IMR-90 (cell line): Measurements from ENCODE around the gene FAM199X. TPM values are rescaled to one million over a fixed set of nuclear protein-coding genes. Genes with fewer than 3 reads are reported as not detected.

Source experiments
- ATAC-seq: fragments of 200-7000 bp; cut with Tn5 transposase; 2 replicates; pipeline ENCODE4 v1.9.1; 2020; ENCODE audit warnings: low read depth, mild to moderate bottlenecking, moderate library complexity
- BruUV-seq: library from RNA; stranded (reverse); fragments of 400-500 nt; replicated peaks from 2 replicates; lab custom pipeline; 2021; lab: Mats Ljungman, UMichigan
- CTCF ChIA-PET: fragments of 300-600 bp; formaldehyde crosslinking; extraction: SDS; loops from one replicate; lab custom pipeline; 2021; ENCODE audit warnings: antibody characterized with exemption; lab: Yijun Ruan, JAX
- POLR2A ChIA-PET: fragments of 300-600 bp; sonication (Branson Sonifier 250); formaldehyde crosslinking; loops from one replicate; lab custom pipeline; 2022; ENCODE audit warnings: antibody characterized with exemption; ENCODE audit not compliant: unreplicated experiment; lab: Charles Lee
- DNase-seq: peaks from one replicate; pipeline ENCODE4 v3.0.0; 2013
- H2AFZ ChIP-seq: replicated peaks from 2 replicates; pipeline ENCODE3; 2013; ENCODE audit warnings: low read length, mild to moderate bottlenecking; ENCODE audit not compliant: poor library complexity
- H2AK5ac ChIP-seq: 2 replicates; pipeline ENCODE4 v1.6.1; 2013; ENCODE audit warnings: low read depth, low read length, inconsistent platforms
- H2AK9ac ChIP-seq: replicated peaks from 2 replicates; pipeline ENCODE3; 2013; ENCODE audit warnings: mild to moderate bottlenecking, low read depth, low read length, moderate library complexity; ENCODE audit not compliant: poor library complexity
- H2BK120ac ChIP-seq: 2 replicates; pipeline ENCODE4 v1.6.1; 2013; ENCODE audit warnings: low read depth, low read length, inconsistent platforms
- H2BK15ac ChIP-seq: 3 replicates; pipeline ENCODE4 v1.6.1; 2013; ENCODE audit warnings: low read depth, low read length, inconsistent platforms
- H2BK20ac ChIP-seq: 2 replicates; pipeline ENCODE4 v1.6.1; 2013; ENCODE audit warnings: low read depth, mild to moderate bottlenecking, inconsistent platforms, low read length, moderate library complexity
- H2BK5ac ChIP-seq: 2 replicates; pipeline ENCODE4 v1.6.1; 2013; ENCODE audit warnings: mild to moderate bottlenecking, low read depth, low read length, inconsistent platforms; ENCODE audit not compliant: poor library complexity, severe bottlenecking
- H3K14ac ChIP-seq: replicated peaks from 2 replicates; pipeline ENCODE4 v1.6.1; 2013; ENCODE audit warnings: low read depth, low read length, inconsistent platforms
- H3K18ac ChIP-seq: 2 replicates; pipeline ENCODE4 v1.6.1; 2013; ENCODE audit warnings: low read depth, low read length, control low read depth
- H3K23ac ChIP-seq: 2 replicates; pipeline ENCODE4 v1.6.1; 2013; ENCODE audit warnings: low read depth, low read length, inconsistent platforms
- H3K27ac ChIP-seq: 2 replicates; pipeline ENCODE4 v1.5.1; 2013; ENCODE audit warnings: mild to moderate bottlenecking, control low read depth, low read length; ENCODE audit not compliant: insufficient read depth
- H3K27me3 ChIP-seq: 2 replicates; pipeline ENCODE4 v1.6.1; 2013; ENCODE audit warnings: low read length; ENCODE audit not compliant: control insufficient read depth, insufficient read depth
- H3K36me3 ChIP-seq: 2 replicates; pipeline ENCODE4 v1.6.1; 2013; ENCODE audit warnings: low read length, mixed read lengths; ENCODE audit not compliant: control insufficient read depth, insufficient read depth
- H3K4ac ChIP-seq: 2 replicates; pipeline ENCODE4 v1.6.1; 2013; ENCODE audit warnings: low read depth, low read length, inconsistent platforms
- H3K4me1 ChIP-seq: 2 replicates; pipeline ENCODE4 v1.6.1; 2013; ENCODE audit warnings: low read length, mixed read lengths; ENCODE audit not compliant: control insufficient read depth, insufficient read depth
- H3K4me2 ChIP-seq: 2 replicates; pipeline ENCODE4 v1.6.1; 2013; ENCODE audit warnings: low read depth, mild to moderate bottlenecking, control low read depth, low read length, moderate library complexity
- H3K4me3 ChIP-seq: 2 replicates; pipeline ENCODE4 v1.5.1; 2013; ENCODE audit warnings: low read depth, mild to moderate bottlenecking, control low read depth, low read length, moderate library complexity; ENCODE audit not compliant: insufficient read depth
- H3K56ac ChIP-seq: 2 replicates; pipeline ENCODE4 v1.6.1; 2013; ENCODE audit warnings: low read length, inconsistent platforms; ENCODE audit not compliant: insufficient read depth; ENCODE audit errors: extremely low read depth
- H3K79me1 ChIP-seq, 2 experiments: 2 replicates each; pipeline ENCODE4 v1.6.1; 2013; ENCODE audit warnings: low read length in 2 of 2, inconsistent platforms in 1 of 2, low read depth in 1 of 2
- H3K9ac ChIP-seq: 2 replicates; pipeline ENCODE4 v1.6.1; 2013; ENCODE audit warnings: low read depth, low read length, control low read depth
- H3K9me1 ChIP-seq: 2 replicates; pipeline ENCODE4 v1.6.1; 2013; ENCODE audit warnings: low read length, inconsistent platforms; ENCODE audit not compliant: insufficient read depth
- H3K9me3 ChIP-seq: 2 replicates; pipeline ENCODE4 v1.6.1; 2013; ENCODE audit warnings: low read length; ENCODE audit not compliant: control insufficient read depth, insufficient read depth
- H4K20me1 ChIP-seq: 2 replicates; pipeline ENCODE4 v1.6.1; 2013; ENCODE audit warnings: low read length, inconsistent platforms; ENCODE audit not compliant: insufficient read depth
- H4K5ac ChIP-seq: 2 replicates; pipeline ENCODE4 v1.6.1; 2013; ENCODE audit warnings: mild to moderate bottlenecking, low read depth, low read length, control low read depth
- H4K8ac ChIP-seq, 2 experiments: 2 replicates each; pipeline ENCODE4 v1.6.1; 2013; ENCODE audit warnings: low read depth in 2 of 2, low read length in 2 of 2, control low read depth in 1 of 2, inconsistent platforms in 1 of 2
- H4K91ac ChIP-seq: 2 replicates; pipeline ENCODE4 v1.6.1; 2013; ENCODE audit warnings: low read depth, low read length, inconsistent platforms; ENCODE audit not compliant: insufficient read depth
- ELK1 ChIP-seq: fragments of 150-350 bp; IDR thresholded peaks from 2 replicates; pipeline ENCODE4 v1.6.1; 2016; ENCODE audit warnings: low read depth, mild to moderate bottlenecking, low read length, moderate library complexity, borderline replicate concordance
- WGBS, 2 experiments: methylation state at CpG; one replicate each; pipeline versions ENCODE4 v1.1.5 to v1.1.7; 2013; ENCODE audit warnings: missing lambda C conversion rate in 2 of 2; ENCODE audit not compliant: insufficient read length in 1 of 2; ENCODE audit errors: extremely low coverage in 2 of 2; 5-methylcytosine and 5-hydroxymethylcytosine counted together
- dilution Hi-C: fragments of 300-500 bp; cut with HindIII; formaldehyde crosslinking; loops from one replicate; pipeline ENCODE4 v1.14.3; 2018; ENCODE audit warnings: low sequenced_read_pairs; ENCODE audit not compliant: unreplicated experiment
- in situ Hi-C: fragments of 300-500 bp; cut with MboI; formaldehyde crosslinking; loops from 3 replicates; pipeline ENCODE4 v1.14.3; 2019; ENCODE audit warnings: low sequenced_read_pairs, inconsistent platforms, mixed read lengths
- intact Hi-C: fragments of 100-400 bp; cut with micrococcal nuclease; formaldehyde crosslinking; loops from 2 replicates; pipeline ENCODE4 v1.10.0; 2022
- polyA plus RNA-seq, 3 experiments: library from polyadenylated mRNA; depleted of rRNA; stranded (reverse); fragments of >200 nt; gene quantifications; 2 replicates each; pipeline ENCODE4 v1.2.3, GENCODE V29; 2012; ENCODE audit warnings: low replicate concordance in 1 of 3
- total RNA-seq: library from RNA; depleted of rRNA; stranded (reverse); fragments of >200 nt; gene quantifications from 2 replicates; pipeline ENCODE4 v1.2.3, GENCODE V29; 2012

Gene FAM199X
- total and polyA plus RNA-seq, 2 of the 4 experiments (the other 2 are of a cell fraction), result 4.0 to 13.8 TPM

DNA sequence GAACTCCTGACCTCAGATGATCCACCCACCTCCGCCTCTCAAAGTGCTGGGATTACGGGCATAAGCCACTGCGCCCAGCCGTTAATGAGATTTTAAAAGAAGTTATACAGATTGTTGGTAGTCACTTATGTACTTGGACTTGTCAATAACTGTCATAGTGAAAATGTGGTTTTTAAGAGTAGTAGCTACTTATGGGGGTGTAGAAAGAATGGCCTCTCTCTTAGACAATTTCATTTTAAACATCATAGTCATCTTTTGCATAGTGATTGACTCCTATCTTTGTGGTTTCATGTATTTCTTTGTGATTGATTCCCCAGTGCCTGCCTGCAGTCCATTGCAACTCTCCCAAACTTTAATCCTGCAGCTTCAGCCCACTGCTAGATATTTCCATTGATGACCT is 17.4 kb downstream of the FAM199X start:
- no peak for TF ChIP-seq ELK1
- 83% methylated on average over 2 of the region's 4 CpGs; no CpG with 5 or more reads in 1 of the 2 experiments for WGBS, 2 experiments
- Histone ChIP-seq H3K14ac (no peak overlapping the region), H2BK120ac (no peak overlapping the region), H3K9ac (no peak overlapping the region), H3K4me3 (no peak overlapping the region), H3K4ac (no peak overlapping the region), H3K79me1 (no peaks in the 10 kb centered on the region), H3K4me2 (no peak overlapping the region), H3K36me3 (peaks cover 10% of the 10 kb centered on the region), H4K91ac (no peak overlapping the region), H3K9me3 (no peaks in the 10 kb centered on the region; the same call in 1 of the 2 replicates), H3K27ac (no peak overlapping the region), H3K27me3 (no peaks in the 10 kb centered on the region; the same call in 1 of the 2 replicates), H4K5ac (no peak overlapping the region), H2AFZ (no peak overlapping the region), H2BK5ac (no peak overlapping the region), H2AK9ac (no peak overlapping the region), H2BK15ac (no peak overlapping the region), H2BK20ac (no peak overlapping the region), H2AK5ac (no peak overlapping the region), H3K9me1 (no peaks in the 10 kb centered on the region), H3K4me1 (no peaks in the 10 kb centered on the region), H4K20me1 (peaks cover 6% of the 10 kb centered on the region; the same call in 1 of the 2 replicates), H3K23ac (no peak overlapping the region), H3K18ac (no peak overlapping the region), H3K56ac (no peak overlapping the region), H4K8ac (no peak overlapping the region)
- ATAC-seq (no peak), DNase-seq (no peak)
- CTCF ChIA-PET, result no interaction called here
- dilution Hi-C loops, result no loop called here
- POLR2A ChIA-PET, result no interaction called here
- intact Hi-C loops, result no loop called here
- in situ Hi-C loops, result no loop called here
- BruUV-seq, result no TSS peak
